Measurements from ENCODE around the gene PROB1. TPM values are rescaled to one million over a fixed set of nuclear protein-coding genes. Genes with fewer than 3 reads are reported as not detected.

Gene PROB1
- total and polyA plus RNA-seq, 9 of the 15 experiments (the other 6 are each of a cell fraction or from before 2014, with no cell fraction given) = 0.01 to 1.8 (median 0.47) TPM

- no peak for TF ChIP-seq ILK (tag; IDR thresholded peaks at IDR 0.05; ENCODE audit: borderline replicate concordance, low read depth)
- TF ChIP-seq PHF8 (IDR thresholded peaks at IDR 0.05; ENCODE audit: borderline replicate concordance, low read length) = peak; percentile 67; the same call in 1 of the 2 replicates
- no peak for TF ChIP-seq ZNF232 (CRISPR knock-in tag; IDR thresholded peaks at IDR 0.05)
- TF ChIP-seq DDX20 (tag; IDR thresholded peaks at IDR 0.05; ENCODE audit: low read depth) = no peak
- no peak for TF ChIP-seq SMARCA4 (IDR thresholded peaks at IDR 0.05)
- TF ChIP-seq FOXA1 (IDR thresholded peaks at IDR 0.05; ENCODE audit: borderline replicate concordance) = no peak
- TF ChIP-seq BRF2 (IDR thresholded peaks at IDR 0.05; ENCODE audit: borderline replicate concordance, insufficient read depth, insufficient read length) = no peak
- no peak for TF ChIP-seq HDAC8 (tag; IDR thresholded peaks at IDR 0.05)
- peak; percentile 80 to 96 (median 96) for TF ChIP-seq YY1 (IDR thresholded peaks at IDR 0.05; ENCODE audit: borderline replicate concordance in 1 of 3, control insufficient read depth in 1 of 3, extremely low read depth in 1 of 3, insufficient read depth in 3 of 3, insufficient read length in 1 of 3, insufficient replicate concordance in 2 of 3, low read depth in 1 of 3, low read length in 2 of 3)
- TF ChIP-seq BACH1 (tag; IDR thresholded peaks at IDR 0.05) = no peak
- no peak for TF ChIP-seq KDM2B (CRISPR knock-in tag; IDR thresholded peaks at IDR 0.05)
- no peak for TF ChIP-seq NFIX (CRISPR knock-in tag; IDR thresholded peaks at IDR 0.05; ENCODE audit: low read depth)
- TF ChIP-seq WHSC1 (IDR thresholded peaks at IDR 0.05; ENCODE audit: low read length) = no peak
- TF ChIP-seq ATF4 (CRISPR knock-in tag; IDR thresholded peaks at IDR 0.05) = peak; percentile 55
- TF ChIP-seq FOXJ3 (CRISPR knock-in tag; IDR thresholded peaks at IDR 0.05) = no peak
- TF ChIP-seq ZNF444 (CRISPR knock-in tag; IDR thresholded peaks at IDR 0.05) = no peak
Measured at GRCh38 chr5:139403787-139404483, 9.0 kb upstream of the PROB1 start, which contains the start of gene SPATA24 (continued).
